ENCODE results near the gene TMC1. TPM values are rescaled to one million over a fixed set of nuclear protein-coding genes. Genes with fewer than 3 reads are reported as not detected.

TMC1 gene
- total RNA-seq, 1 donor from 2014 or later = not detected

- Mint-ChIP-seq H3K9me3 (ENCODE audit: unreplicated experiment) (no peaks in the 10 kb centered on the region), H3K27me3 (ENCODE audit: unreplicated experiment) (peaks cover 44% of the 10 kb centered on the region), H3K27ac (ENCODE audit: unreplicated experiment) (no peak overlapping the region), H3K36me3 (ENCODE audit: unreplicated experiment) (no peaks in the 10 kb centered on the region), H3K4me3 (ENCODE audit: unreplicated experiment) (no peak overlapping the region), H3K4me1 (ENCODE audit: unreplicated experiment) (no peaks in the 10 kb centered on the region)
- TF ChIP-seq CTCF (IDR thresholded peaks at IDR 0.05) = no peak
- no peak for DNase-seq (ENCODE audit: extremely low spot score, unreplicated experiment)
Measured at GRCh38 chr9:72695365-72695764, 174.0 kb downstream of the TMC1 start.

- Mint-ChIP-seq H3K27ac (ENCODE audit: unreplicated experiment) (no peak overlapping the region), H3K36me3 (ENCODE audit: unreplicated experiment) (no peaks in the 10 kb centered on the region), H3K4me1 (ENCODE audit: unreplicated experiment) (no peaks in the 10 kb centered on the region), H3K27me3 (ENCODE audit: unreplicated experiment) (peaks cover 45% of the 10 kb centered on the region), H3K9me3 (ENCODE audit: unreplicated experiment) (no peaks in the 10 kb centered on the region), H3K4me3 (ENCODE audit: unreplicated experiment) (no peak overlapping the region)
- DNase-seq (ENCODE audit: extremely low spot score, unreplicated experiment) = no peak
- no peak for TF ChIP-seq CTCF (IDR thresholded peaks at IDR 0.05)
Measured at GRCh38 chr9:72696511-72696910, 175.1 kb downstream of the TMC1 start.

- Mint-ChIP-seq H3K36me3 (ENCODE audit: unreplicated experiment) (no peaks in the 10 kb centered on the region), H3K9me3 (ENCODE audit: unreplicated experiment) (no peaks in the 10 kb centered on the region), H3K27ac (ENCODE audit: unreplicated experiment) (no peak overlapping the region), H3K4me1 (ENCODE audit: unreplicated experiment) (no peaks in the 10 kb centered on the region), H3K4me3 (ENCODE audit: unreplicated experiment) (no peak overlapping the region), H3K27me3 (ENCODE audit: unreplicated experiment) (peaks cover 43% of the 10 kb centered on the region)
- no peak for DNase-seq (ENCODE audit: extremely low spot score, unreplicated experiment)
- TF ChIP-seq CTCF (IDR thresholded peaks at IDR 0.05) = no peak
Measured at GRCh38 chr9:72701510-72701909, 180.1 kb downstream of the TMC1 start.

- DNase-seq (ENCODE audit: extremely low spot score, unreplicated experiment) = no peak
- TF ChIP-seq CTCF (IDR thresholded peaks at IDR 0.05) = no peak
Measured at GRCh38 chr9:72703574-72703973, 182.2 kb downstream of the TMC1 start.

GRCh38 chr9:72704688-72705375 lies 183.4 kb downstream of the TMC1 start:
- no peak for DNase-seq (ENCODE audit: extremely low spot score, unreplicated experiment)
- Mint-ChIP-seq H3K27me3 (ENCODE audit: unreplicated experiment) (peaks cover 37% of the 10 kb centered on the region), H3K36me3 (ENCODE audit: unreplicated experiment) (no peaks in the 10 kb centered on the region), H3K4me3 (ENCODE audit: unreplicated experiment) (no peak overlapping the region), H3K4me1 (ENCODE audit: unreplicated experiment) (no peaks in the 10 kb centered on the region), H3K27ac (ENCODE audit: unreplicated experiment) (no peak overlapping the region), H3K9me3 (ENCODE audit: unreplicated experiment) (no peaks in the 10 kb centered on the region)
- no peak for TF ChIP-seq CTCF (IDR thresholded peaks at IDR 0.05)

More at GRCh38 chr9:72703574-72703973, 182.2 kb downstream of the TMC1 start:
- Mint-ChIP-seq H3K36me3 (ENCODE audit: unreplicated experiment) (no peaks in the 10 kb centered on the region), H3K9me3 (ENCODE audit: unreplicated experiment) (no peaks in the 10 kb centered on the region), H3K4me1 (ENCODE audit: unreplicated experiment) (no peaks in the 10 kb centered on the region), H3K27me3 (ENCODE audit: unreplicated experiment) (peaks cover 36% of the 10 kb centered on the region), H3K27ac (ENCODE audit: unreplicated experiment) (no peak overlapping the region), H3K4me3 (ENCODE audit: unreplicated experiment) (no peak overlapping the region)
